Keratinocyte (primary cell): ENCODE measurements around the gene MFAP2. TPM values are rescaled to one million over a fixed set of nuclear protein-coding genes. Genes with fewer than 3 reads are reported as not detected.

Experiments used
- DNase-seq: peaks from one replicate; pipeline ENCODE4 v3.0.0-alpha.2; 2011; ENCODE audit warnings: low read depth, missing footprints, low spot score
- FAIRE-seq: peaks from 2 replicates; lab custom pipeline; 2011; peaks lifted over from hg19 to GRCh38; lab: Jason Lieb, UNC
- H2AFZ ChIP-seq: 2 replicates; pipeline ENCODE4 v1.6.0; 2012; ENCODE audit warnings: low read length, control low read depth, inconsistent platforms; ENCODE audit not compliant: control insufficient read depth
- H3K27ac ChIP-seq: 2 replicates; pipeline ENCODE4 v1.5.1; 2011; ENCODE audit warnings: low read length; ENCODE audit not compliant: control insufficient read depth, insufficient read depth
- H3K27me3 ChIP-seq: 3 replicates; pipeline ENCODE4 v1.6.0; 2011; ENCODE audit warnings: low read length; ENCODE audit not compliant: control insufficient read depth, insufficient read depth; ENCODE audit errors: extremely low read depth
- H3K36me3 ChIP-seq, 2 experiments: 2 replicates in 1 of 2; 3 replicates in 1 of 2; pipeline ENCODE4 v1.5.1; 2011; ENCODE audit warnings: low read length in 2 of 2, mild to moderate bottlenecking in 1 of 2; ENCODE audit not compliant: control insufficient read depth in 2 of 2, insufficient read depth in 2 of 2; ENCODE audit errors: extremely low read depth in 1 of 2
- H3K4me1 ChIP-seq: 3 replicates; pipeline ENCODE4 v1.5.1; 2011; ENCODE audit warnings: low read length; ENCODE audit not compliant: control insufficient read depth, insufficient read depth; ENCODE audit errors: extremely low read depth
- H3K4me2 ChIP-seq: 3 replicates; pipeline ENCODE4 v1.6.0; 2011; ENCODE audit warnings: low read depth, low read length; ENCODE audit not compliant: control insufficient read depth, insufficient read depth; ENCODE audit errors: extremely low read depth
- H3K4me3 ChIP-seq, 3 experiments: fragments of 200-600 bp in 1 of 3; sonication (generic) in 1 of 3; 2 replicates in 2 of 3; 3 replicates in 1 of 3; pipeline ENCODE4 v1.5.1; 2011 to 2016; ENCODE audit warnings: low read length in 3 of 3, mild to moderate bottlenecking in 3 of 3, control low read depth in 2 of 3, inconsistent platforms in 1 of 3, low read depth in 1 of 3, mixed read lengths in 1 of 3, mixed run types in 1 of 3, moderate library complexity in 1 of 3; ENCODE audit not compliant: control insufficient read depth in 2 of 3, insufficient read depth in 2 of 3; ENCODE audit errors: extremely low read depth in 1 of 3
- H3K79me2 ChIP-seq: 2 replicates; pipeline ENCODE4 v1.6.0; 2012; ENCODE audit warnings: low read length; ENCODE audit not compliant: control insufficient read depth, insufficient read depth
- H3K9ac ChIP-seq: 3 replicates; pipeline ENCODE4 v1.6.0; 2011; ENCODE audit warnings: low read length; ENCODE audit not compliant: control insufficient read depth, insufficient read depth; ENCODE audit errors: extremely low read depth
- H3K9me1 ChIP-seq: 3 replicates; pipeline ENCODE4 v1.6.0; 2011; ENCODE audit warnings: low read length; ENCODE audit not compliant: control insufficient read depth, insufficient read depth; ENCODE audit errors: extremely low read depth
- H3K9me3 ChIP-seq: 2 replicates; pipeline ENCODE4 v1.5.1; 2012; ENCODE audit warnings: low read depth, low read length; ENCODE audit not compliant: control insufficient read depth
- H4K20me1 ChIP-seq: 3 replicates; pipeline ENCODE4 v1.6.0; 2011; ENCODE audit warnings: low read length; ENCODE audit not compliant: control insufficient read depth, insufficient read depth; ENCODE audit errors: extremely low read depth
- EZH2 ChIP-seq: IDR thresholded peaks from one replicate; pipeline ENCODE4 v1.6.1; 2012; ENCODE audit warnings: inconsistent platforms, mild to moderate bottlenecking, low read length, moderate library complexity
- dilution Hi-C: fragments of 300-500 bp; cut with MboI; formaldehyde crosslinking; loops from one replicate; pipeline ENCODE4 v1.7.0; 2020; ENCODE audit warnings: low sequenced_read_pairs; ENCODE audit not compliant: extremely low pct_ligation_motif_present
- polyA plus RNA-seq, 5 experiments: library from polyadenylated mRNA; depleted of rRNA in 3 of 5; stranded (reverse) in 3 of 5; stranded (forward) in 1 of 5; unstranded in 1 of 5; fragments of >200 nt; gene quantifications; 1 replicate in 1 of 5; 2 replicates in 3 of 5; 3 replicates in 1 of 5; pipeline versions ENCODE4 v1.2.1 to v1.2.3, GENCODE V29; 2011 to 2012; ENCODE audit warnings: missing spikeins in 2 of 5, low read depth in 1 of 5, low replicate concordance in 1 of 5
- TF ChIP-seq, protein P1 (sequence below), 3 experiments: IDR thresholded peaks in 1 of 3; conservative IDR thresholded peaks in 1 of 3; optimal IDR thresholded peaks in 1 of 3; 2 replicates in 2 of 3; 3 replicates in 1 of 3; pipeline versions ENCODE3 to v1.5.1; 2011; ENCODE audit warnings: low read length in 3 of 3, mild to moderate bottlenecking in 3 of 3, moderate library complexity in 2 of 3, control low read depth in 1 of 3, inconsistent platforms in 1 of 3; ENCODE audit not compliant: insufficient read depth in 2 of 3; ENCODE audit errors: extremely low read depth in 1 of 3

Gene MFAP2
- polyA plus RNA-seq, 1 donor (not counting 4 experiments of a cell fraction or from before 2014, with no cell fraction given), result 34.6 TPM

DNA sequence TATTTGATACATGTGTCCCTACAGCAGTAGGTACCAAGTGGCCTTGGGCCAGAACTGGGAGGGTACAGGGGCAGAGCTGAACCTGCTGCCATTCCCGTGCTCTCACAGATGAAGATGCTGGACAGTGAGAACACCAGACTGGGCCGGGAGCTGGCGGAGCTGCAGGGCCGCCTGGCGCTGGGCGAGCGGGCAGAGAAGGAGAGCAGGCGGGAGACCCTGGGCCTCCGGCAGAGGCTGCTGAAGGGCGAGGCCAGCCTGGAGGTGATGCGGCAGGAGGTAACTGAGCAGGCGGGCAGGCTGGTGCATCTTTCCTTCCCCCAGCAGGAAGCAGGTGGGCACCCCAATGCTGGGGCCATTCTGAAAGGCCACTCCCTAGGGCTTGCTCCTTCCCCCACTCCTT is 21.9 kb downstream of the MFAP2 start:
- no peak for FAIRE-seq
- dilution Hi-C loops, result no loop called here

DNA sequence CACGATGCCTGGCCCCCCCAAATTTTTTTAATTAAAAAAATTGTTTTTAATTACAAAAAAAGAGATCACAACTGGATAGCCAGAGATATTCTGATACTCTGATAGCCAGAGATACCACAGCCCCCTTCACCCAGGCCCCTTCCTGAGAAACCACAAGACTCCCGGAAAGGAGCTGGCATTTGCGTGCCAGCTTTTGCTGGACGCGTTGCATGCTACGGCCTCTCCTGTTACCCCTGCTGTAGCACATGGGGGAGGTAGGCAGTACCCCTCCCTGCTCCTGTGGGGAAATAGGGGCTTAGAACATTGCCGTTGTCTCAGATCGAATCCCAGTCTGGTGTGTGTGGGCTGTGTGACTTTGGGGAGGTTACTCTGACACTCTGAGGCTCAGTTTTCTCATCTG is 22.7 kb downstream of the MFAP2 start:
- H3K9me1 ChIP-seq, result no peaks in the 10 kb centered on the region
- dilution Hi-C loops, result no loop called here
- FAIRE-seq, result no peak
- H3K9me3 ChIP-seq, result no peaks in the 10 kb centered on the region
- no peaks in the 10 kb centered on the region for H4K20me1 ChIP-seq
- no peak overlapping the region for H3K27ac ChIP-seq
- H3K27me3 ChIP-seq, result no peaks in the 10 kb centered on the region
- no peak overlapping the region for H3K9ac ChIP-seq
- H3K4me2 ChIP-seq, result no peak overlapping the region
- H3K36me3 ChIP-seq, result peaks cover 4 to 12% of the 10 kb centered on the region in 2 experiments
- peaks cover 3% of the 10 kb centered on the region for H3K4me1 ChIP-seq
- H3K4me3 ChIP-seq, result no peak overlapping the region
- no peak for DNase-seq
- no peak overlapping the region for H2AFZ ChIP-seq
- H3K79me2 ChIP-seq, result no peaks in the 10 kb centered on the region
- TF ChIP-seq, protein P1, sequence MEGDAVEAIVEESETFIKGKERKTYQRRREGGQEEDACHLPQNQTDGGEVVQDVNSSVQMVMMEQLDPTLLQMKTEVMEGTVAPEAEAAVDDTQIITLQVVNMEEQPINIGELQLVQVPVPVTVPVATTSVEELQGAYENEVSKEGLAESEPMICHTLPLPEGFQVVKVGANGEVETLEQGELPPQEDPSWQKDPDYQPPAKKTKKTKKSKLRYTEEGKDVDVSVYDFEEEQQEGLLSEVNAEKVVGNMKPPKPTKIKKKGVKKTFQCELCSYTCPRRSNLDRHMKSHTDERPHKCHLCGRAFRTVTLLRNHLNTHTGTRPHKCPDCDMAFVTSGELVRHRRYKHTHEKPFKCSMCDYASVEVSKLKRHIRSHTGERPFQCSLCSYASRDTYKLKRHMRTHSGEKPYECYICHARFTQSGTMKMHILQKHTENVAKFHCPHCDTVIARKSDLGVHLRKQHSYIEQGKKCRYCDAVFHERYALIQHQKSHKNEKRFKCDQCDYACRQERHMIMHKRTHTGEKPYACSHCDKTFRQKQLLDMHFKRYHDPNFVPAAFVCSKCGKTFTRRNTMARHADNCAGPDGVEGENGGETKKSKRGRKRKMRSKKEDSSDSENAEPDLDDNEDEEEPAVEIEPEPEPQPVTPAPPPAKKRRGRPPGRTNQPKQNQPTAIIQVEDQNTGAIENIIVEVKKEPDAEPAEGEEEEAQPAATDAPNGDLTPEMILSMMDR (optimal IDR thresholded peaks at IDR 0.05 in 1 of 3, IDR thresholded peaks at IDR 0.05 in 1 of 3, conservative IDR thresholded peaks at IDR 0.05 in 1 of 3; ENCODE audit: extremely low read depth in 1 of 3, insufficient read depth in 2 of 3, low read length in 3 of 3), result no peak
- TF ChIP-seq EZH2, result no peak

More for the DNA sequence above, 21.9 kb downstream of the MFAP2 start:
- peaks cover 3% of the 10 kb centered on the region for H3K4me1 ChIP-seq
- H3K9me3 ChIP-seq, result no peaks in the 10 kb centered on the region
- DNase-seq, result no peak
- TF ChIP-seq EZH2, result no peak
- TF ChIP-seq, protein P1 (optimal IDR thresholded peaks at IDR 0.05 in 1 of 3, IDR thresholded peaks at IDR 0.05 in 1 of 3, conservative IDR thresholded peaks at IDR 0.05 in 1 of 3; ENCODE audit: extremely low read depth in 1 of 3, insufficient read depth in 2 of 3, low read length in 3 of 3), result no peak
- no peaks in the 10 kb centered on the region for H3K27me3 ChIP-seq
- H3K36me3 ChIP-seq, result peaks cover 4 to 13% of the 10 kb centered on the region in 2 experiments
- no peak overlapping the region for H3K4me2 ChIP-seq
- no peak overlapping the region for H3K4me3 ChIP-seq
- no peak overlapping the region for H3K9ac ChIP-seq
- no peaks in the 10 kb centered on the region for H3K79me2 ChIP-seq
- no peak overlapping the region for H2AFZ ChIP-seq
- H3K9me1 ChIP-seq, result no peaks in the 10 kb centered on the region
- no peaks in the 10 kb centered on the region for H4K20me1 ChIP-seq
- no peak overlapping the region for H3K27ac ChIP-seq
